Breast epithelium (tissue), 4 donors: ENCODE data around the gene PCSK2. TPM values are rescaled to one million over a fixed set of nuclear protein-coding genes. Genes with fewer than 3 reads are reported as not detected.

Source experiments
- DNase-seq, 2 donors: peaks; one replicate each; pipeline ENCODE4 v3.0.0-alpha.2; 2019; ENCODE audit warnings: low spot score in 2 of 2
- H3K27ac ChIP-seq, 2 donors: fragments of 200-600 bp; sonication (generic) in 1 of 2; one replicate each; pipeline ENCODE4 v1.5.1; 2016 to 2019; ENCODE audit warnings: mild to moderate bottlenecking in 1 of 2
- H3K27me3 ChIP-seq, 2 donors: fragments of 200-600 bp; sonication (generic) in 1 of 2; one replicate each; pipeline versions ENCODE4 v1.5.1 to v1.6.0; 2017 to 2019; ENCODE audit warnings: control low read depth in 1 of 2, mild to moderate bottlenecking in 1 of 2
- H3K36me3 ChIP-seq: fragments of 200-600 bp; one replicate; pipeline ENCODE4 v1.5.1; 2019
- H3K4me1 ChIP-seq, 2 donors: fragments of 200-600 bp; sonication (generic); one replicate each; pipeline ENCODE4 v1.5.1; 2016 to 2019; ENCODE audit warnings: control low read depth in 1 of 2
- H3K4me3 ChIP-seq, 3 donors: fragments of 200-600 bp; sonication (generic); 1 replicate in 2 of 3; 2 replicates in 1 of 3; pipeline ENCODE4 v1.5.1; 2016 to 2019; ENCODE audit warnings: mild to moderate bottlenecking in 3 of 3, moderate library complexity in 2 of 3
- H3K9me3 ChIP-seq, 2 donors: fragments of 200-600 bp; sonication (generic) in 1 of 2; one replicate each; pipeline ENCODE4 v1.5.1; 2016 to 2019; ENCODE audit warnings: control low read depth in 1 of 2
- CTCF ChIP-seq, 3 donors: fragments of 450-650 bp; IDR thresholded peaks; one replicate each; pipeline ENCODE4 v1.5.1; 2016 to 2017; ENCODE audit warnings: antibody characterized with exemption in 3 of 3, mild to moderate bottlenecking in 3 of 3, moderate library complexity in 3 of 3
- POLR2A ChIP-seq: fragments of 450-650 bp; IDR thresholded peaks from one replicate; pipeline ENCODE4 v1.6.1; 2016; ENCODE audit warnings: antibody characterized with exemption, mild to moderate bottlenecking, moderate library complexity
- POLR2AphosphoS5 ChIP-seq, 3 donors: sonication (generic); formaldehyde crosslinking; IDR thresholded peaks; one replicate each; pipeline ENCODE4 v1.6.1; 2017; ENCODE audit warnings: antibody characterized with exemption in 3 of 3
- intact Hi-C: fragments of 100-400 bp; cut with DNase I; formaldehyde crosslinking; loops from one replicate; pipeline ENCODE4 v1.15.1; 2023; ENCODE audit warnings: low total_unique reads
- total RNA-seq, 3 donors: library from RNA; depleted of rRNA; stranded (reverse); fragments of >200 nt; gene quantifications; one replicate each; pipeline ENCODE4 v1.1.0, GENCODE V29; 2016

The PCSK2 gene
- total RNA-seq, 3 donors from 2014 or later = 0.16 TPM; not detected in 2

- Histone ChIP-seq H3K4me1 (no peaks in the 10 kb centered on the region), H3K9me3 (no peaks in the 10 kb centered on the region), H3K27ac (no peak overlapping the region), H3K27me3 (peaks cover 0 to 7% of the 10 kb centered on the region in 2 donors), H3K36me3 (no peaks in the 10 kb centered on the region), H3K4me3 (no peak overlapping the region)
- DNase-seq = no peak
- no peak for TF ChIP-seq POLR2AphosphoS5 (IDR thresholded peaks at IDR 0.05)
- no peak for TF ChIP-seq POLR2A
- no peak for TF ChIP-seq CTCF (IDR thresholded peaks at IDR 0.05)
- intact Hi-C loops = no loop called here
Measured at GRCh38 chr20:17481661-17482060, 254.8 kb downstream of the PCSK2 start.

DNA sequence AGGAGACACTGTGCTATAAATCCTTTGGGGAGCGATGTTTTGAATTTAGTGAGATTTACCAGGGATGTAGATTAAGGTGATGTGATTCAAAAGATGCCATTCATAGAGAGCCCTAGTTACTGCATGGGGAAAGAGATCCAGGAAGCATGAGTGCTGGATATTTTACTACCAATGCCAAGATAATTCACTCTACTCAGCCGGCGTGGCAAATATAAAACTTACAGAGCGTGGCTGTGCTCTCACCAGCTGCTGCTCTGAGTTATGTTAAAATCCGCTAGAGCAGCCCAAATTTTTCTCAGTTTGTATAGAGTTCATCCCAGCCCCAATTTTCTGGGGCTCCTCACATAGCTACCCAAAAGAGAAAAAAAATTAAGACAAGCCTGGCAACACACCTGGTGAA is 255.7 kb downstream of the PCSK2 start:
- peaks cover 0 to 7% of the 10 kb centered on the region in 2 donors for H3K27me3 ChIP-seq
- no peaks in the 10 kb centered on the region for H3K4me1 ChIP-seq
- H3K4me3 ChIP-seq = no peak overlapping the region
- H3K9me3 ChIP-seq = no peaks in the 10 kb centered on the region
- no peak overlapping the region for H3K27ac ChIP-seq
- no peaks in the 10 kb centered on the region for H3K36me3 ChIP-seq
- DNase-seq = no peak
- no peak for TF ChIP-seq CTCF (IDR thresholded peaks at IDR 0.05)
- TF ChIP-seq POLR2A = no peak
- no peak for TF ChIP-seq POLR2AphosphoS5 (IDR thresholded peaks at IDR 0.05)
- intact Hi-C loops = no loop called here

- H3K27me3 ChIP-seq = peaks cover 0 to 7% of the 10 kb centered on the region in 2 donors
- no peaks in the 10 kb centered on the region for H3K4me1 ChIP-seq
- TF ChIP-seq POLR2AphosphoS5 (IDR thresholded peaks at IDR 0.05) = no peak
- no peak for TF ChIP-seq POLR2A
- no peak for TF ChIP-seq CTCF (IDR thresholded peaks at IDR 0.05)
- DNase-seq = no peak
- no peaks in the 10 kb centered on the region for H3K9me3 ChIP-seq
- no peaks in the 10 kb centered on the region for H3K36me3 ChIP-seq
- H3K4me3 ChIP-seq = no peak overlapping the region
- no peak overlapping the region for H3K27ac ChIP-seq
- intact Hi-C loops = no loop called here
Measured at GRCh38 chr20:17485017-17485416, 258.2 kb downstream of the PCSK2 start.

DNA sequence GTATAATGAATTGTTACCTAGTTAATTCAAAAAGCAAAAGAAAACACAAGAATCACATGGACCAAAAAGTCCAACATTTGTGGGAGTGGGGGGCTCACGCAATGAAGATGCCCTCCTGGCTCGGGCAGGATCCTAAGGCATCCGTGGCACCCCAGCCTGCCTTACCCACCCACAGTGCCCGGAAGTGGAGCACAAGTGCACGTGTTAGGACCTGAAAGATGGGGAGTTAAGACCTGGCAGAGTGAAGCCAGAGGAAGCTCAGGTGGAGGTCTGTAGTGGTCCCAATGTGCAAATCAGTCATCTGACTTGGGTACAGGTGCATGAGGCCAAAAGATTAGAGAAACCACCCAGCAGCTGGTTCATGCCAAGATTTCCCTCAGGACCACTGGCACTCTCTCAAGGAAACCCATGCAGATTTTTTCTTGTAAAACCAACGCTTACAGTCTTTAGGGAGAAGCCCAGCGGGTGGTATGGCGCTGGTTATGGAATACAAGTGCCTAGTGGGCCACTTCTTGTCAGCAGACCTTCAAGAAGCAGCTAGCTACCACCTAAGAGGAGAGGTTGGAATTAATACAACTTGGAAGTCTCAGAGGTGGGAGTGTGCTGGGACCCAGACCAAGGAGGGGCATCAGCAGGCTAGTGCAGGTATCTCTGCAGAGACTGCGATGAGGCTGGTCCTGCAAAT is 262.2 kb downstream of the PCSK2 start:
- no peak for DNase-seq
- no peaks in the 10 kb centered on the region for H3K9me3 ChIP-seq
- TF ChIP-seq CTCF (IDR thresholded peaks at IDR 0.05) (no peak), POLR2AphosphoS5 (IDR thresholded peaks at IDR 0.05) (no peak), POLR2A (no peak)
- no peaks in the 10 kb centered on the region for H3K27me3 ChIP-seq
- H3K4me1 ChIP-seq = no peaks in the 10 kb centered on the region
- no peak overlapping the region for H3K4me3 ChIP-seq
- H3K36me3 ChIP-seq = no peaks in the 10 kb centered on the region
- intact Hi-C loops = no loop called here
- no peak overlapping the region for H3K27ac ChIP-seq

DNA sequence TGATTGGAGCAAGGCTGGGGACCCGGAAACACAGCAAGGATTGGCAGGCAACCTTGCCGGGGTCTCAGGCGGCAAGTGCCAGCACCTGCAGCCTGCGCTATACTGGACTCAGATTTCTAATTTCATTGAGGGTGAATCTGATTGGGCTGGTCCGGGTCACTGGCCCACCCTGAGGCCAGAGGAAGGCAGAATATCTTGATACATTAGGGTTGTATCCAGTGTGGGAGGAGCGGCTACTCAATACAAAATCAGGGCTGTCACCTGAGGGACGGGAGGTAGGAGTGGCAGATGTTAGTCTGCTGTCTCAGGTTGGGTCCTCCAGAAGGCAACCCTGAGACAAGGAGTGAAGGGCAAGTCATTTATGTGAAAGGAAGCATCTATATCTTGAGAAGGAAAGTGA is 263.7 kb downstream of the PCSK2 start:
- Histone ChIP-seq H3K4me1 (no peaks in the 10 kb centered on the region), H3K36me3 (no peaks in the 10 kb centered on the region), H3K9me3 (no peaks in the 10 kb centered on the region), H3K27me3 (no peaks in the 10 kb centered on the region), H3K4me3 (no peak overlapping the region), H3K27ac (no peak overlapping the region)
- TF ChIP-seq CTCF (IDR thresholded peaks at IDR 0.05) (no peak), POLR2AphosphoS5 (IDR thresholded peaks at IDR 0.05) (no peak), POLR2A (no peak)
- intact Hi-C loops = no loop called here
- DNase-seq = no peak
